Stimulated activated CD8-positive, alpha-beta memory T cell treated with anti-CD3 and anti-CD28 coated beads, Interleukin-15, amount 100 ng/mL, for 4 hours (primary cell): ENCODE data around the gene MACROD2.

Experiments used
- DNase-seq, 2 donors: peaks; one replicate each; pipeline ENCODE4 v3.0.0-alpha.2; 2020; ENCODE audit warnings: low read depth in 2 of 2

The MACROD2 gene

DNA sequence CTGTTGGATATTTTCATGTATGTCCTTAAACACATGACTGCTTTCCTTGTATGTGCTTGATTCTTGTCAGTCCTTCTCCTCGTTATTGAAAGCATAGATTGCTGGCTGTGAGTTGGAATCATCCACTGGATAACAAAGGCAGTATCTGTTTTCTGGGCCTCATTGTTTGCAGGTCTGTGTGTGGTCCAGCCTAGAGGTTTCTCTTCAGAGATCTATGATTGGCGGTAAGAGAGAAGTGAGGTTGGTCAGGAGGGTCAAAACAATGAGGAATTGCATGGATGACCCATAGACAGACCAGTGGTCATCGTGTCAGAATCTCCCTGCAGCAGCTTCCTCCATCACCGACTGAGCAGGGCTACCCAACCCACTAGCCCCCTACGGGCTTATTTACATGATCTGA, 1663.0 kb downstream of the MACROD2 start:
- DNase-seq, result no peak

DNA sequence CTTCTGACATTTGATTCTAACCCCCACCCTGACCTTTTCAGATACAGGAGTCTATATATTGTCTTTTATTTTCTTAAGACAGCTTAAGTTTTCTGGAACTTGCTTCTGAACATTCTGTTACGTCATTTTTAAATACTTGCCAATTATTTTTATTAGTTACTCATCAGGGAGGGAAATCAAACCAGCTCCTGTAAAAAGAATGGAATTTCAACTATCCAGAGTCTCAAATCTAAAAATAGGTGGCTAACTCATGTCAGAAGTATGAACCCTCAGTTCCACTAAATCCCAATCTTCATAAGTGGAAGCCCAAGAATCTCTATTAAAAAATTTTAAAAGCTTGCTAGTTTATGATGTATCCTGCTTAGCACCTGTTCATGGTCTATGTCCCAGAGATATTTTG, 1677.9 kb downstream of the MACROD2 start:
- DNase-seq, result no peak

DNA sequence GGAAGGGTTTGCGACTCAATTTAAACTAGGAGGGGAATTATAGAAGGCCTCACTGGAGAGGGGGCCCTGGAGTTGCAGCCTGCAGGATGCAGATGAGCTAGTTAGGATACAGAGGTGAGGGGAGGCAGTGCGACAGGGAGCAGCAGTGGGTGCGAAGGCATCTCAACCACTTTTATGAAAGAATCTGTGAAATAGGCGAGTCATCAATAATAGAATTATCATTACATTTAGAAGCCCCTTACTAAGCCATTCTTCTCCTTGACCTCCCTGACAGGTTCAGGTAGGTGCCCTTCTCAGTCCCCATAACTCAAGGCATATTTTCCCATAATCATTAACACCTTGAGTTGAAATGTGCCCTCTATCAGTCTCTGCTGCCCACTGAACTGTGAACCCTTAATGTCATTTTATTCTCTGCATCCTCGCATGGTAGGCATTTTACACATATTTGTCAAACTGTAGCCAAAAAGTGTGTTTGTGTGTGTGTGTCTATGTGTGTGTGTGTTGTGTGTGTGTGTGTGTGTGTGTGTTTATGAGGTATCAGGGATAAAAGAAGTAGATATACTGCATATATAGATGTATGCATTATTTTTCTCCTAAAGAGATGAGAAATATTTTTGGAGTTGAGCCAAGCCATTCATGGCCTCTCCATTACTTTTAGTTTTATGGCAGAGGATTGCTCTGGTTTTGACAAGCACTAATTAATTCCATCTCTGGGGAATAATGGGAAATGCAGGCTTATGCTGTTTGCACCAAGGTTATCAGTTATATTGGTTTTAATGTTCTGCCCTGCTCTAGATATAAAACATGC, 1679.1 kb downstream of the MACROD2 start:
- no peak for DNase-seq

DNA sequence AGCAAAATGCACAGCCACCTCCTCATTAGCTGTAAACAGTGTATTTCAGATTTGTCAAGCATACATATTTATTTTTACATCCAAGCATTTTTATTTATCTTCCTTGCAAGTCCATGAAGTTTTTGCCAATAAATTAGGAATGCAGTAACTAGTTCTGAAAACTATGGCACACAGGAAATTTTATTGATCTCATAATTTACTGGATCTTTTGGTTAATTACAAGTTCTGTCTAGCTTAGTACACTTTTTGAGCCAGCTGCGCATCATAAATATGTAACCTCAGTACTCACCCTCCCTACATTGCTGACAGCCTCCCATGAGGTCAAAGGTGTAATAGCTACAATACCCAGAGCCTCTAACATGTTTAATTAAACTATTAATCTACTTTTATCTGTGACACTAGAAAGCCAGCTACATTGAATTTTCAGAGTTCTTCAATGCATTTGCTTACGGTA, 1679.8 kb downstream of the MACROD2 start:
- DNase-seq, result no peak

DNA sequence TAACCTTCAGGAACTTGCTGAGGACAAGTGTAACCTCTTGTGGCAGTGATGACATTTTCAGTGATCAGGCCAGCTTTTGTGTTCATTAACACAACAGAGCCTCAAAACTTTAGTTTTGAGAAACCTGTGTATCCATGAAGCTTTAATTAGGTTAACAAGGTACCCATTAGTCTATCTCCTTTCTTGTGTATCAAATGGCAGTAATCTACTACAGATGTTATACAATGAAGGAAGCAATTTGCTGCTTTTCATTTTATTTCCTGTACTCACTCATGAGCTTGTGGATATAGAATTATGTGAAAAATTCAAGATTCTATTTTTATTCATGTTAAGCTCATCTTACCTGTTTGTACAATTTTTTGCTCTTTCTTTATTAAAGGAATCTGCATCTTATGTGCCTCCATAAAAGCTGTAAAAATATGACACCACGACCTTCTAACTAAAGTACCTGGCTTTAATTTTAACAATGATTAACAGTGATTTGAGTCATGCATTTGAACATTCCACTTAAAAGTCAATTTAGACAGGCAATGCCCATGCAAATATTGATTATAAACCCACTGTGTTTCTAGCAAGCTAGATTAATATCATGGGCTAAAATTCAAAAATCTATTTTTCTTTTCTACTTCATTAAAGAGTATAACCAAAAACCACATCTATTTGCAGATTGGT, 1680.6 kb downstream of the MACROD2 start:
- no peak for DNase-seq

DNA sequence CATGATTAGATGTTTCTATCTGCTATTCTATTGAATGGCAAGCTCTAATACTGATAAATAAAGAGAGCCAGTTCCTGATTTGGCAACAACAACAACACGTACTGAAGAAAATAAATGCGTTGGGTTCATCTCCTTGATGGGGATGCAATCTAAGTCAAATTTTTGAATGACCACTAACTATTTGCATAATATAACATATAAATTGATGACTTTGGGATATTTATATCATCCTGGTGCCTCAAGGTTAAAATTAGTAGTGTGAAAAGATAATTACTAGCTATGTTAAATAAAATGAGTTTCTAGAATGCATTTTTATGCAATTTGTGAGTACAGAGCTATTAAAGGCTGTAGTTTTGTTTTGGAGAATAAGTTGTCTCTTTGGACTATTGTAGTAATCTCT, 1681.5 kb downstream of the MACROD2 start:
- DNase-seq, result no peak

DNA sequence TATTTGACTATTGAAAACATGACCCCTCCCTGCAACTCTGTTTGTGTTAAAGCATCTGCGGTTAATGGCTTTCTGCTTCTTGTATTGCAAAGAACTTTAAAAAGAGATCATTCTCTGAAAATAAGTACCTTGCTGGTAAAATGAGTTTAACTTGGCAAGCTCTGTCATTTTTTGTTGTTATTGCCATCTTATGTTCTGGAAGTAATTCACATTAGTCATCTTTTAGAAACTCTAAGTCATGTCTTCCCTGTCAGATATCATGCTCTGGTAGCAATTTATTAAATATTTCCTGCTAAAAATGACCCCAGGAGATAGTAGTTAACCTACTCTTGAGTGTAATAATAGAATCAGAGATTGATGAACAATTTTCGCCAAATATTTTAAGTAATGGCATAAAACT, 1687.4 kb downstream of the MACROD2 start:
- no peak for DNase-seq

DNA sequence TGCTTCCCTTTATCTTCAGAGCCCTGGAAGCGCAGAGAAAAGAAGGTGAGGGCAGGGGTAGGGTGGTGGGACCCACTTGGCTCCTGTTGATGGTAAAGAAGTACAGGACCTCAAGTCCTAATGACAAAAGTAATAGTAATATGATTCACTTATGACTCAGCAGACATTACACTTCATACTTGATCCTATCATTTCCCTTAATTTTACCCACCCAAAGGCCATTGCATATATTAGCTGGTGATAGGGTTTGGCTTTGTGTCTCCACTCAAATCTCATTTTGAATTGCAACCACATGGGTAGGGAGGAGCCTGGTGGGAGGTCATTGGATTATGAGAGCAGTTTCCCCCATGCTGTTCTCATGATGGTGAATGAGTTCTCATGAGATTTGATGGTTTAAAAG, 1697.3 kb downstream of the MACROD2 start:
- no peak for DNase-seq

DNA sequence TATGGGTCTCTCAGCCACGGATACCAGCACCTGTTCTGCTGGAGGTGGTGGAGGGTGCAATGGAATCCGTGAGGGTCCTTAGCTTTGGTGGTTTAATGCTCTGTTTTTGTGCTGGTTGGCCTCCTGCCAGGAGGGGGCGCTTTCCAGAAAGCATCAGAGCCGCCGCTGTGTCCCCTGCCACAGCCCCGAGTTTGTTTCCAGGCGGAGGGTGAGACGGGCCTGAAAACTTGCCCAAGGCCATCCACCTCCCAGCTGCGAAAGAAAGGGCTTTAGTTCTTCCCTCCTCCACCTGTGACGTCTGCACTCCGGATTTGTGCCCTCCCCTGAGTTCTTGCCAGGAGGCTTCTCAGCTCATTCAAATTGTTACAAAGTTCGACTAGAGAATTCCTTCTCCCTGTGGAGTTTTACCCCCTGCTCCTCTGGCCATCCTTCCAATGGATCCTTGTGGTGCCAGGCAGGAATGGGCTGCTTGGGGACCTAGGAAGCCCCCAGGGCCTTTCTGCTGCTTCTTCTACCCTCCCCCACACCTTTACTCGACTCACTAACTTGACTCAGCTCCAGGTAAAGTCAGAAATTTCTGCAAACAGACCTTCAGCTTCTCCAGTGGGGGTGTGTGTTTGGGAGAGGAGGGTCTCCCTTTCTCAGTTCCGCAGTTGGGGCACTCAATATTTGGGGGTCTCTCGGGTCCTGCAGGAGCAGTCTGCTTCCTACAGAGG, 1704.3 kb downstream of the MACROD2 start:
- no peak for DNase-seq

DNA sequence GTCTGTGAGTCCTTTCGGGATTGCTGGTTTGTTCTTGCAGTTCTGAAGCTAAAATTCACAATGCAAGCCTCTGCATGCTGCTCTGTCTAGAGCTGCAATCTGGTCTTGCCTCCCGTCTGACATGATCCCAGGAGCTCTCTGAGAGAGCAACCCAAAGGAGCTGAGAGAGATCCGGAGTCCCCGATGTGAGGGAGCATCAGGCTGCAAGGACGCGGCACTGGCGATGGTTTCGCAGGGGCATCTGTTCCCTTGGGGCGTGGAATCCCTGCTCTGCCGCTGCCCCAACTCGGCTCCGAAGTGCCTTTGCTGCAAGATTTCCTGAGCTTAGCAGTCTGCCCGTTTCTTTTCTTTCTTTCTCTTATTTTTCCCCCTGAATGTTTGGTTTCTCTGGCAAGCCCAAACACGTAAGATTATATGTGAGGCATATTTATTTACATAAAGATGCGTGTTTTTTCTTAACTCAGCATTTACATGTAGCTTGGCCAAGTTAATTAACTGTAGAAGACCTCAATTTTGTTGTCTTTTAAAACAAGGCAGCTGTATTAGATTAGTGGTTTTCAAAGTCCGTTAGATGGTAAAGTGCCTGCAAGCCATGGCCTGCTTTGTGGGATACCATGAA, 1704.9 kb downstream of the MACROD2 start:
- no peak for DNase-seq

DNA sequence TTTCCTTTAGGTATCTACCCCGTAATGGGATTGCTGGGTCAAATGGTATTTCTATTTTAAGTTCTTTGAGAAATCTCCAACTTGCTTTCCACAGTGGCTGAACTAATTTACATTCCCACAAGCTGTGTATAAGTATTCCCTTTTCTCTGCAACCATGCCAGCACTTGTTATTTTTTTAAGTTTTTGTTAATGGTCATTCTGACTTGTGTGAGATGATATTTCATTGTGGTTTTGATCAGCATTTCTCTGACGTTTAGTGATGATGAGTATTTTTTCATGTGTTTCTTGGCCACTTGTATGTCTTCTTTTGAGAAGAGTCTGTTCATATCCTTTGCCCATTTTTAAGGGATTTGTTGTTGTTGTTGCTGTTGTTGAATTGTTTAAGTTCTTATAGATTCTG, 1706.8 kb downstream of the MACROD2 start:
- DNase-seq, result no peak

DNA sequence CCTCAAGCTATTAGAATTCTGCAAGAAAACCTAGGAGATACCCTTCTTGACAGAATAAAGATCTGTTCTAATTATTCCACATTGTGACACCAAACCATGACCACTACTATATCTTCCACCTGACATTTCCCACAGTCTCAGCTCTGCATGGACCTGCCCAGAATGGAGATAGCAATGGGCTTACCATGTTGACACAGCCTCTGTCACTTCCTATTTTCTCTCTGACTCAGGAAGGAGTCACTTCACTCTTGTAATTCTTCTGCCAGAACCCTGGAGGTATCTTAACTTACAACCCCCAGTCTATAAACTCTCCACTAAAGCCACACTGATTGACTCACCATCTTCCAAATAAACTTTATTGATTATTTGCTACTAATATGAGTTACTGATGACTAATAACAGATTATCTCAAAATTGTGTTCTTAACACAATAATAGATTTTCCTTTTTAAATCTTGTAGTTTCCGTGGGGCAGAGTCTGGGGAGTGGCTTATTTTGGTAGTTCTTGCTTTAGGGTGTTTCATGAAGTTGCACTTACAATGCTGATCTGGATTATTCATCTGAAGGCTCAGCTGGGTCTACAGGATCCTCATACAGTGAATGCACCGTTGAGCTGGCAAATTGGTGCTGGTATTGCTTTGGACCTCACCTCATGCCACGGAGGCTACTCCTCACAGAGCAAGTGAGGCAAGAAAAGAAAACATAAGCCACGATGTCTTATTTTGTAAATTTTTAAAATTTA, 1708.0 kb downstream of the MACROD2 start:
- DNase-seq, result no peak

DNA sequence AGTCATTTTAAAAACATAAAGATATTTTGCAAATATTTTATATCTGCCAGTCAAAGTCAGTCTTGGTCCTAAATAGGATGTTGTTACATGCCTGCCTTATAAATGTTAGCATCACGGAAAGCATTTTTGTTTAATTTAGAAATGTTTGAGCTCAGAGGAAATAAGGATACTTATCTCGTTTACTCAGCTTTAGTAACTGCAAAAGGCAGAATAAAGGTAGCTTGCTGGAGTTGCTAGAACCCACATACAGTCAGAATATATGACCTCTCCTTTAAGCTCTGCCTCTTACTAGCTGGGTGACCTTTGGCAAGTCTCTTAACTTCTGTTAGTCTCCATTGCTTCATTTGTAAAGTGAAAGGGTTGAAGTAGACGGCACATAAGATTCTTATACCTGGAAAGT, 1710.7 kb downstream of the MACROD2 start:
- no peak for DNase-seq

DNA sequence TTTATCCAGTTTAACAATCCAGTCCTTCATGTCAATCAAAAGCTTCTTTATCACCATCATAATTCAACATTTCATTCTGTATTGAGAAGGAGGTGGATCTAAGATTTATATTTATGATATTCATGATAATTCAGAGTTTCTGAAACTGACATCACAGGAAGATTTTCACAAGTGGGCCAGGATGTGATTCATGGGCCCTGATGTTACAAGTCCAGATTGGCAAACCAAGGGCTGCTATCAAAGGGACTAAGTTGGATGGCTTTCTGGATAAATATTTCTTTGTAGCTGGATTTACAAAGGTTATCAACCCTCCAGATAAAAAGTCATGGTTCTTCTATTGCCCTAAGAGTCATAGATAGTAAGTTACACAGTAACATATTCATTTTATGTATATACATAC, 1711.4 kb downstream of the MACROD2 start:
- DNase-seq, result no peak

DNA sequence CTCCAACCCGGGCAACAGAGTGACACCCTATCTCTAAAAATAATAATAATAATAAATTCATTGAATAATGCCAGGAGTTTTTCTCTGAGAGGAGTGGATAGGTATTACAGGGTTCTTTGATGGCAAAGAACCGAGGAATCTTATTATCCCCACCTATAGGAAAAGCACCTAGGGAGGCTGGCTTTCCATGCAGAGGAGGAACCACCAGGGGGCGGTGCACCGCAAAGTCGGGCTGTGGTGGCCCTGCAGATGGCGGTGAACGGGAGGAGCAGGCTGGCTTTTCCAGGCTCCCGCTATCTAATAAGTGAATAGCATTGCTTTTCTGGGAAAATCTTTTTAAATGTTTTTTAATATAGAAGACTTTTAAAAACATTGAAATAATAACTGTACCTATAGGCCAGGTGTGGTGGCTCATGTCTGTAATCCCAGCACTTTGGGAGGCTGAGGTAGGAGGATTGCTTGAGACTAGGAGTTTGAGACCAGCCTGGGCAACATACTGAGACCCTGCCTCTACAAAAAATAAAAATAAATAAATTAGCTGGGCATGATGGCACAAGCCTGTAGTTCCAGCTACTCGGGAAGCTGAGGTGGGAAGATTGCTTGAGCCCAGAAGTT, 1713.8 kb downstream of the MACROD2 start:
- DNase-seq, result no peak

DNA sequence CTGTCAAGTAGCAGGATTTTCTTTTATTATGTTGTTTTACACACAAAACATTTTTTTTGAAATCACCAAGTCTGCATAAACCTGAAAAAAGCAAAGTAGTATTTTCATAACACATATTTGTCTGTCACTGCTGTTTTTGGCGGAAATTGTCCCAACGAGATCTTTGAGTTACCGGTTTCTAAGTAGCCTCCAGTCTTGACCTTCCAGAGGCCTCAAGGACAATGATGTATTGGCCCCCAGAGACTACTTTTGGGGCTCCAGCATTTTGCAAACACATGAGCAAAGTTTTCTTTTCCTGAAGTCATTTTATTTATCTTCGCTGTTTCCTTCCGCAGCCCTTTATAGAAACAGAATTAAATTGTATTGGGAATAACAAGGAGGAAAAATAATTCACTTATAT, 1715.3 kb downstream of the MACROD2 start:
- DNase-seq, result no peak

DNA sequence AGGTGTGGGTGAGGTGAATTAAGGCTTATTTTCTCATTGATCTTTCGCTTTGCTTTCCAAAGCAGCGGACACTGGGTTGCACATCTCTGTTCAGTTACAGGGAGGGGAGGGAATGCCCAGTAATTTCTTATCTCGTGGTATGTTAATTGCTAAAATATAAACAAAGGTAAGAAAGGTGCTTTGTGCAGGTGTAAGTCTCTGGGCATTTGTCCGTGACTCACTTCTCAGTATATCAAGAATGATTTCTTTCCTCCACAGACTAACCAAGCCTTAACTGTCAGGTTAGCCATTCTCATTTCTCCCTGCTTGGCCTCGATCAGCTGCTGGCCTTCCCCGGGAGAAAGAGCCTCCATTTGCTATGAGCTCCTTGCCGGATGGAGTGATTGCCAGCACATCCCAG, 1715.9 kb downstream of the MACROD2 start:
- DNase-seq, result no peak

DNA sequence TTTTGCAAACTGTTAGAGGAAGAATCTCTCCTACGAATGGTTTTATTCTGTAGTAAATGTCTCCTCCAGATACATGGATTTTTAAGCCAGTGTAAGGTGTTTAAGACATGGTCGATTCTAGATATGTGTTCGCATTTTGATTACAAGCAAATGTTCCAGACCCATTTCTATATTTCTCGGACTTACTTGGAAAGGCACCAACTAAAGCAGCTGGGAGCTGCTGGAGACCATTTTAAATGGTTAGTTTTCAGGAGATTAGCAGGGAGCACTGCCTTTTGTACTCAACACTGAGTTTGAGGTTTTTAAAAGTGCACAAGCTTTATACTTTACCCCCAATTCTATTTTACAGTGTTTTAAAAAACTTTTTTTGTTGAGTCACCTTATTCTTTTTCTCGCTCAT, 1720.9 kb downstream of the MACROD2 start:
- no peak for DNase-seq

DNA sequence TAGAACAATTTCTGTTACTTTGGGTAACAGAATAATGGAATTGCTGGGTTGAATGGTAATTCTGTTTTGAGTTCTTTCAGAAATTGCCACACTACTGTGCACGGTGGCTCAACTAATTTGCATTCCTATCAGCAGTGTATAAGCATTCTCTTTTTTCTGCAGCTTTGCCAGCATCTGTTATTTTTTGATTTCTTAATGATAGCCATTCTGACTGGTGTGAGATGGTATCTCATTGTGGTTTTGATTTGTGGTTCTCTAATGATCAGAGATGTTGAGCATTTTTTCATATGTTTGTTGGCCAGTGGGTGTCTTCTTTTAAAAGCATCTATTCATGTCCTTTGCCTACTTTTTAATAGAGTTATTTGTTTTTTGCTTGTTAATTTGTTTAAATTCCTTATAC, 1731.1 kb downstream of the MACROD2 start:
- no peak for DNase-seq

DNA sequence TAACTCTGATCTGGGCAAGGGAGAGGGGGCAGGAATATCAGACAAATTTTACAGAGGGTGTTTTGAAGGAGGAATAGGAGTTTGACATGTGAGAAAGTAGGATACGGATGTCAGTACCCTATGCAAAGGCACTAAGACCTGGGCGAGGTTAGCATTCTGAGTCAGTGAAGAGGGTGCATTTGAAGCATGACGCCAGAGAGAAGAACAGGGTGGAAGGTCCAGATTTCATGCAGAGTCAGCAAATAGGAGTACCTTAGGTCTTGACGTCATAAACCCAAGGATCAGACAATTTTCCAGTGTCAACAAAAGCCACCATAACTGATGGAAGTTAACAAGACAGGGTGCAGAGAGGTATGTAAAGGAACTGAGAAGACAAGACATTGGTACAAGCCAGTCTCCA, 1738.7 kb downstream of the MACROD2 start:
- no peak for DNase-seq

DNA sequence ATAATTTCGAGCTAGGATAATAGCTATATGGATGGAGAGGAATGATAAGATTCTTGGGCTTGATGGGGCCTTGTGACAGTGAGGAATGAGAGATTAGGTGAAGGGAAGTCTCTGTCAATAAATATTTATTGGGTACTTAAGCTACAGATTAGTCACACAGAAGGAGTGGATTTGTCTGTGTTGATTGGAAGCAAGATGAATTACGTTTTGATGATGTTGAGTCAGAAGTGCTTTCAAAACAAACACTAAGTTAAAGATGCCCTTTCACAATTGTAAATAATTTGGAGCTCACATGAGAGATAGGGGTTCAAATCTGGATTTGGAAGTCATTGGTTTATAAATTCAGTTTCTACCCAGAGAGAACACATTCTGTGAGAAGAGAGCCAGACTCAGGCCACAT, 1743.7 kb downstream of the MACROD2 start:
- no peak for DNase-seq
